Measurements from ENCODE around the gene CALM3.

CALM3 gene

DNA sequence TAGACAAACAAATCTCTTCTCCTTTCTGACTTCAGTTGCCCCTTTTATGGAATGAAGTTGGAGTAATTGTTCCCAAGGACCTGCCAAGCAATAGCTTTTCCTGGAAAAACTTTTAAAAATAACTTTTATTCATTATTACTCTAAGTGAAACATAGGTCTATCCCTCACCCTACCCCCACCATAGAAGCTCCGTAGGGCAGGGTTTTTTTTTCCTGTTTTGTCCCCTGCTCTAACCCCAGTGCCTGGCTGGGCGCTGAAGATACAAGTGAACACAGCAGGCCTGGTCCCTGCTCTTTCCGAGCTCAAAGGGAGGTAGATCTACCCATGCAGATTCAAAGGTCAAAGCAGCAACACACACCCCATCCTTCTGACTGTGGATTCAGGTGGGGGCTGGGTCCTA lies 43.6 kb downstream of the CALM3 start:
- H3K27me3 ChIP-seq (ENCODE audit: insufficient read depth, low read length, poor library complexity, severe bottlenecking): no peaks in the 10 kb centered on the region
- no peaks in the 10 kb centered on the region for H3K36me3 ChIP-seq (ENCODE audit: insufficient read depth, low read length)
- no peak overlapping the region for H3K4me2 ChIP-seq (ENCODE audit: low read depth, low read length, poor library complexity, severe bottlenecking)
- H3F3A ChIP-seq (ENCODE audit: low read depth): no peaks in the 10 kb centered on the region
- no peaks in the 10 kb centered on the region for H3K79me2 ChIP-seq (ENCODE audit: insufficient read depth, low read length)
- H2AFZ ChIP-seq (ENCODE audit: low read length): no peak overlapping the region
- no peak overlapping the region for H3K9ac ChIP-seq (ENCODE audit: low read depth, low read length, poor library complexity, severe bottlenecking)
- H3K4me1 ChIP-seq (ENCODE audit: insufficient read depth, low read length, poor library complexity, severe bottlenecking): no peaks in the 10 kb centered on the region
- no peaks in the 10 kb centered on the region for H3K9me2 ChIP-seq (replicated peaks; ENCODE audit: low read depth, low read length)
- H3K4me3 ChIP-seq (ENCODE audit: low read length, poor library complexity, severe bottlenecking): no peak overlapping the region
- H4K20me1 ChIP-seq (ENCODE audit: insufficient read depth, low read length, poor library complexity, severe bottlenecking): no peaks in the 10 kb centered on the region
- TF ChIP-seq, protein P1, sequence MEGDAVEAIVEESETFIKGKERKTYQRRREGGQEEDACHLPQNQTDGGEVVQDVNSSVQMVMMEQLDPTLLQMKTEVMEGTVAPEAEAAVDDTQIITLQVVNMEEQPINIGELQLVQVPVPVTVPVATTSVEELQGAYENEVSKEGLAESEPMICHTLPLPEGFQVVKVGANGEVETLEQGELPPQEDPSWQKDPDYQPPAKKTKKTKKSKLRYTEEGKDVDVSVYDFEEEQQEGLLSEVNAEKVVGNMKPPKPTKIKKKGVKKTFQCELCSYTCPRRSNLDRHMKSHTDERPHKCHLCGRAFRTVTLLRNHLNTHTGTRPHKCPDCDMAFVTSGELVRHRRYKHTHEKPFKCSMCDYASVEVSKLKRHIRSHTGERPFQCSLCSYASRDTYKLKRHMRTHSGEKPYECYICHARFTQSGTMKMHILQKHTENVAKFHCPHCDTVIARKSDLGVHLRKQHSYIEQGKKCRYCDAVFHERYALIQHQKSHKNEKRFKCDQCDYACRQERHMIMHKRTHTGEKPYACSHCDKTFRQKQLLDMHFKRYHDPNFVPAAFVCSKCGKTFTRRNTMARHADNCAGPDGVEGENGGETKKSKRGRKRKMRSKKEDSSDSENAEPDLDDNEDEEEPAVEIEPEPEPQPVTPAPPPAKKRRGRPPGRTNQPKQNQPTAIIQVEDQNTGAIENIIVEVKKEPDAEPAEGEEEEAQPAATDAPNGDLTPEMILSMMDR (conservative IDR thresholded peaks at IDR 0.05; ENCODE audit: low read length): no peak
- TF ChIP-seq EZH2phosphoT487 (IDR thresholded peaks at IDR 0.05; ENCODE audit: borderline replicate concordance): no peak
- H3K9me3 ChIP-seq (ENCODE audit: insufficient read depth, low read depth, low read length): no peaks in the 10 kb centered on the region

DNA sequence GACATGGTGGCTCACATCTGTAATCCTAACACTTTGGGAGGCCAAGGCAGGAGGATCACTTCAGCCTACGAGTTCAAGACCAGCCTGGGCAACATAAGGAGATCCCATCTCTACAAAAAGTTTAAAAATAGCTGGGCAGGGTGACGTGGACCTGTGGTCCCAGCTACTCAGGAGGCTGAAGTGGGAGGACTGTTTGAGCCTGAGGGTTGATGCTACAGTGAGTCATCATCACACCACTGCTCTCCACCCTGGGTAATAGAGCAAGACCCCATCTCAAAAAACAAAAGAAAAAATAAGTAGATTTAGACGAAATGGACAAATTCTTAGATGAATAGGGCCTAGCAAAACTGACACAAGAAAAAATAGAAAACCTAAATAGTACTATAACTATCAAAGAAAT lies 45.3 kb downstream of the CALM3 start:
- H3K27me3 ChIP-seq (ENCODE audit: insufficient read depth, low read length, poor library complexity, severe bottlenecking): no peaks in the 10 kb centered on the region
- TF ChIP-seq, protein P1 (conservative IDR thresholded peaks at IDR 0.05; ENCODE audit: low read length): no peak
- TF ChIP-seq EZH2phosphoT487 (IDR thresholded peaks at IDR 0.05; ENCODE audit: borderline replicate concordance): no peak
- H3K4me2 ChIP-seq (ENCODE audit: low read depth, low read length, poor library complexity, severe bottlenecking): no peak overlapping the region

DNA sequence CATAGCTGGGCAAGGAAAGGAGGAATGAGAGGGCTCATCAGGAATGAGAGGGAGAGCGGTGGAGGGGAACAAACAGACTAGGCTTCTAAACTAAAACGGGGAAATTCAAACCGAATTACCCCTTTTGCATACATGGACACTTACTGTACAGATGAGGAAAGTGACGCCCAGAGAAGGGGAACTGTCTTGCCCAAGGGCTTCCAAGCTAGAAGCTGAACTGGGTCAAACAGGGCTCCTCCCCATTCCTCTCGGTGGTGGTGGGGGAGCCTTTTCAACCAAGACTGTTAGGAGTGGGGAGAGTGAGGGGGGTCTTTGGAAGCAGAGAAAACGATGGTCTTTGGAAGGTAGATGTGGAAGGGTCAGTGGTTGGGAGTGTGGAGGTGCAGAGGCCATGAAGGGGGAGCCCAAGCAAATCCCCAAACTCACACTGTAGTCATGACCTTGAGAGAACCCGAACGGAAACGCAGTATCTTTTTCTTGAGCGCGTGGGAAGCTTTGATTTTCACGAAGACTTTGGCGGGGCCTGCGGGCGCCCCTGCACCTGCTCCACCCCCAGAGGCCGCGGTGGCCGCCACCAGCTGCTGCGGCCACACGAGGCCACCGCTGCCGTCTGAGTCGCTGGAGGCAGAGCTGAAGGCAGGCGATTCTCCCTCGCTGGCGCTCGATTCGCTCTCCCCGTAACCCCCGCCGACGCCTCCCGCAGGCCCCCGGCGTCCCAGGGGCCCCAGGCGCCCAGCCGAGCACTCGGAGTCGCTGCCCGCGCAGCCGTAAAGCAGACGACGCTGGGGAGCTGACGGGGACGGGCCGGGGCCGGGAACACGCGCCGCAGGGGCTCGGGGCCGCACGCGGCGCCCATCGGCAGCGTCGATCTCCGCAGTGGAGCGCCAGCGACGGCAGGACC lies 47.2 kb downstream of the CALM3 start:
- H3K9me3 ChIP-seq (ENCODE audit: insufficient read depth, low read depth, low read length): no peaks in the 10 kb centered on the region
- no peak overlapping the region for H3K4me2 ChIP-seq (ENCODE audit: low read depth, low read length, poor library complexity, severe bottlenecking)
- no peaks in the 10 kb centered on the region for H3F3A ChIP-seq (ENCODE audit: low read depth)
- no peak overlapping the region for H3K9ac ChIP-seq (ENCODE audit: low read depth, low read length, poor library complexity, severe bottlenecking)
- H3K36me3 ChIP-seq (ENCODE audit: insufficient read depth, low read length): no peaks in the 10 kb centered on the region
- no peaks in the 10 kb centered on the region for H3K27me3 ChIP-seq (ENCODE audit: insufficient read depth, low read length, poor library complexity, severe bottlenecking)
- no peaks in the 10 kb centered on the region for H3K79me2 ChIP-seq (ENCODE audit: insufficient read depth, low read length)
- no peaks in the 10 kb centered on the region for H3K4me1 ChIP-seq (ENCODE audit: insufficient read depth, low read length, poor library complexity, severe bottlenecking)
- no peaks in the 10 kb centered on the region for H3K9me2 ChIP-seq (replicated peaks; ENCODE audit: low read depth, low read length)
- H2AFZ ChIP-seq (ENCODE audit: low read length): no peak overlapping the region
- TF ChIP-seq, protein P1 (conservative IDR thresholded peaks at IDR 0.05; ENCODE audit: low read length): no peak
- TF ChIP-seq EZH2phosphoT487 (IDR thresholded peaks at IDR 0.05; ENCODE audit: borderline replicate concordance): no peak
- H3K4me3 ChIP-seq (ENCODE audit: low read length, poor library complexity, severe bottlenecking): no peak overlapping the region
- no peaks in the 10 kb centered on the region for H4K20me1 ChIP-seq (ENCODE audit: insufficient read depth, low read length, poor library complexity, severe bottlenecking)

More for the DNA sequence above, 45.3 kb downstream of the CALM3 start:
- no peaks in the 10 kb centered on the region for H3F3A ChIP-seq (ENCODE audit: low read depth)
- no peak overlapping the region for H2AFZ ChIP-seq (ENCODE audit: low read length)
- H3K4me1 ChIP-seq (ENCODE audit: insufficient read depth, low read length, poor library complexity, severe bottlenecking): no peaks in the 10 kb centered on the region
- no peaks in the 10 kb centered on the region for H4K20me1 ChIP-seq (ENCODE audit: insufficient read depth, low read length, poor library complexity, severe bottlenecking)
- H3K79me2 ChIP-seq (ENCODE audit: insufficient read depth, low read length): no peaks in the 10 kb centered on the region
- no peaks in the 10 kb centered on the region for H3K36me3 ChIP-seq (ENCODE audit: insufficient read depth, low read length)
- H3K9ac ChIP-seq (ENCODE audit: low read depth, low read length, poor library complexity, severe bottlenecking): no peak overlapping the region
- H3K9me3 ChIP-seq (ENCODE audit: insufficient read depth, low read depth, low read length): no peaks in the 10 kb centered on the region
- H3K4me3 ChIP-seq (ENCODE audit: low read length, poor library complexity, severe bottlenecking): no peak overlapping the region
- no peaks in the 10 kb centered on the region for H3K9me2 ChIP-seq (replicated peaks; ENCODE audit: low read depth, low read length)

Data from Loucy (cell line).